Right forelimb (tissue), 1 donor: ENCODE data around the gene SLC1A2.

Source experiments
- DNase-seq: peaks from one replicate; pipeline ENCODE4 v3.0.0-alpha.2; 2018

Gene SLC1A2

DNA sequence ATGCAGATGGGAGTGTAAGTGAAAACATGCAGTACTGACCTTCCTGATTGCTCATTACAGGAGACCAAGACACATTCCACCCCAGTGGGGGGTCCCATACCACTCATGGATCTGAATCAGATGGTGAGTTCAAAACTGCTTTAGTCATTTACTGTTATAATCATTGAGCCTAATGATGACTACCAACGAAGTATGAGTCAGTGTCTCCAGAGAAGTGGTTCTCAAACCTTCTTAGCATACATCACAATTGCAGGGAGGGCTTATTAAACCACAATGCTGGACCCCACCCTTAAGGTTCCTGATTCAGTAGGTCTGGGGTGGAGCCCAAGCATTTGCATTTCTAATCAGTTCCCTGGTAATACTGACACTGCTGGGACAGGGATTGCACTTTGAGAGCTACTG is 204.6 kb downstream of the SLC1A2 start:
- DNase-seq, result no peak

DNA sequence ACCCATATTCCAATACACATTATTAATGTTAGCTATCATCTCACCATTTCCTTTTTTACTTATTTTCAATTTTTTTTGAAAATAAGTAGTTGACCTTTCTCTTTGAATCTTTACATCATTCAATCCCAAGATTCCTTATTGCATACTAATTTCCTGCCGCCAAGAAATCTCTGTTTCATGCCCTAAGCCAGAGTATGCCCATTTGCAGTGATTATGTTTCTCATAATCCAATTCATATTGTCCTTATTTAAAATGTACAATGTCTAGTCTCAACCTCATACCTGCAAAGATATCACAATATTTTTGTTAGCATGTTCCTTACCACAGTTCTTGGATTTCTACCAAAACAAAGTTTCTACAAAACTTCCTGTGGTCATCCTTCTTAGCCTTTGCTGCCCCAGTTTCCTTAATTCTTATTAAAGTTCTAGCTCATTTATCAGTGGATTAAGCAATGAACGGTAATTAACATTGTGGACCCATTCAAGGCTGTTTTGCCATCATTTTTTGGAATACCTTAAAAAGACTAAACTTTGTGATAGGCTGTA is 205.1 kb downstream of the SLC1A2 start:
- DNase-seq, result no peak

DNA sequence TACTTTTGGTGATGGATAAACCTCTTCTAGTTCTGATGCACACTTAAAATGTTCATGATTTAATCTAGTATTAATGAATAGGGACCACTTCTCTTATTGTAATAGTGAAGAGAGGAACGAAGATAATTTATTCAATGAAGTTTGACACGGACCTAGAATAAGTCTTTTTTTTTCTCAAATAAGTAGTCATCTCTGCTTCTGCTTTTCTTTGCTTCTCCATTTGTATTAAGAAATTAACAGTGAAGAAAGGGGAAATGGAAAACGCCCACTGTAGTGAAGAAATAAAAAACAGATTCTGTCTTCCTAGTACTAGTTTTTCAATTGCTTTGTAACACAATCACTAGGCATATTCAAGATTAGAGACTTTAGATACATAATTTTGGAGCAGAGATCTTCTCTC is 207.4 kb downstream of the SLC1A2 start:
- no peak for DNase-seq

DNA sequence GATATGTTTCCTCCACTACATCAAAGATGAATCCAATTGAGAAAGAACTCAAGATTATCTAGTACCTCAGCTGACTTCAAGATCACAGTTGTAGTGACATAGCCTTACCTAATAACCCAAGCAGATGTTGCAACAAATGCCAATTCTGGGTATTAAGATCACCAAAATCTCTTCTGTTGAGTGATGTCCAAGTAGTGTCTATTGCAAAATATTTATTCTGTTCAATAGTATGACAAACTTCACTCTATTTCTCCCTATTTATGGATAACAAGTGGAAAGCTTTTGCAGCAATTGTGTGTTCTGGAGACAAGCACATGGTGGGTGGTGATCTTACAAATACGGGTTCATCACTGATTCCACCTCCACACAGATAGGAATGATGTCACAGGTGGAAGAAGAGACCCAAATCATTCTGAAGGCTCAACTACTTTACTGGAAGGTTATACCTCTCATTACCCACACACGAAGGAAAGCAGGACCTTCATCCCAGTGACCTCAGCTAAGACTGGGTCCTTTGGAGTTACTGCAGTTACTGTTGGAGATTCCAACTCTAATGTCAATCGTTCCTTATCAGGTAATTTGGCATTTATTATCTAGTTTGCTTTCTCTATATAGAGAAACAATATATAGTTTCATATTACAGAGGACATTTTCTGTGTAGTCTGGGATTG is 208.3 kb downstream of the SLC1A2 start:
- no peak for DNase-seq

DNA sequence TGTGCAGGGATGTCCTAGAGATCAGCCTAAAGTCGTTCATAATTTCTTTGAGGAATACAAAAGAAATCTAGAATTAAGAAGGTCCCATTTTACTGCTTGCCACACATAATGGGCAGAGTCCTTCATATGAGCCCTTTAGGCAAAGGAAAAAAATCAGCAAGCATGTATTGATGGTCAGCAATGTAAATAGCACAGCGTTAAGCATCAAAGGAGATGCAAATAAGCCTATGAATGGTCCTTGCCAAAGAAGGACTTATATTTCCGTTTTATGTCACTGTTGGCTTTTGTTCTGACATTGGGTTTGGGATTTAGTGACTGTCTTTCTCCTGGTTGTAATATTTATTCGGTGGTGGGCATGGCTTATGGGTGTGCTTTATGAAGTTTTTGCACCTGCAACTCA is 210.6 kb downstream of the SLC1A2 start:
- DNase-seq, result no peak

DNA sequence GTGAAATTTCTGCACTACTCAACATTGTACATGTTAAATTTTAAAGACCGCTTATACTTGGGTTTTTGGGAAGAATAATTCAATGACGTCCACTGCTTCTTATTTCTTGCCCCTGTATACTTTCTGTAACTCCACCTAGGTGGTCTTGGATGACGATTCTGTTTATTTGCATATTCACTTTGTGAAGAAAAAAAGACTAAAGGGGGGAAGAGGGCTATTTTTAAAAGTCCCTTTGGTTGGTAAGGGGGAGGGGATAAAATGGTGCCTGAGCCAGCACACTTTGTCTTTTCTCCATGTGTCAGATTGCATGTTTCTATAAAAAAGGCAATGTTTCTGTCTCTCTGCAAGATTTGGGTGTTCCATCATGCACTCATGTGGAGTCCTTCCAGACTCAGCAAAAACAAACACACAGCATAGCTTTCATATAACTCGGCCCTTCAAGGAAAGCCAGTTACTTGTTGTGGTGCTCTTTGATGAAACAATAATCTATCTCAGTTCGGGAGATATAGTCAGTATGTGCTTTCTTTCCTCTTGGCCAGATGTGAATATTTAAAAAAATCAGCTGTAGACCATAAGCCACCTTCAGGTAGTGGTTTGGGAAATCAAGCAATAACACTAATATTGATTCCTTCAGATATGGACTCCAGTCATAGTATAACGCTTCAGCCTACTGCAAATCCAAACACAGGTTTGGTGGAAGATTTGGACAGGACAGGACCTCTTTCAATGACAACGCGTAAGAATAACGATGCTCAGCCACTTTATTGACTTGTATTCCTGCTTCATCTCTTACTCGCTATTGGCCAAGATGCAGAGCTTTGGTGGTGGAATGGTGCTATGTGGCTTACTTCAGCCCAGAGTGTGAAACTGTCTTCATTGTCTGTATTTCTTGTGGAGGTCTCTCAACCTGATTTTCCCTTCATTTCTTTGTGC is 211.6 kb downstream of the SLC1A2 start:
- DNase-seq, result no peak

DNA sequence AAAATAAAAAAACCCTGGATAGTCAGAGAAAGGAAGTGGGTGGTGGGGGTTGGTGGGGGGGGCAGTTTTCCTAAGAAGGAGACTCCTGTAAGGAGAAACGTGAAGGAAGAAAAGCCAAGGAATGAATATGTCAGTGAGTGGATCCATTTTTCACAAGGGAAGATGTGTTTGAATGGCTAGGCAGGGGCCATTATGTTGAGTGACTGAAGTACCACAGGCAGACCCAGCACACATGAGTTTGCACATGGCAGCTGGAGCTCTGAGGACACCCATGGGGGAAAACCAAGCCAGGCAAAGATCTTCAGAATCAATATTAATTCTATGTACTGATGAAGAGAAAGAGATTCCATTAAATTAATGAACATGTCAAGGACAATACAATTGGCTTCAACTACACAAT is 212.7 kb downstream of the SLC1A2 start:
- no peak for DNase-seq

DNA sequence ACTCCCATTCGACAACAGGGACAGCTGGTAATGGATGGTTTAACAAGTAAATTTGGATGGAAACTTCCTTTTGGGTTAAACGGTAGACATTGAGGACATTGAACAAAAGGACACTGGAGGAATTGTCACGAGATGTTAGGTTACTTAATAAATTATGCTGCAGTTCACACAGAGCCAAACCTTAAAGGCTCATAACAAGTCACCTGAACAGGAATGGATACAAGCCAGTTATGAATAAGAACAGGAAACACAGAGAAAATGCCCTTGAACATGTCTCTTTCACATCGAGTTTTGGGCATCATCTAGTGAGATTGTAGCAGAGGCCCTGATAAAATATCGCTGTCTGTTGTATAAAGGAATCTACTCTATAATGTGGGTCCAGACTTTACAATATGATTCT is 214.7 kb downstream of the SLC1A2 start:
- DNase-seq, result no peak
